ENCODE data around the gene ULK3.

DNA sequence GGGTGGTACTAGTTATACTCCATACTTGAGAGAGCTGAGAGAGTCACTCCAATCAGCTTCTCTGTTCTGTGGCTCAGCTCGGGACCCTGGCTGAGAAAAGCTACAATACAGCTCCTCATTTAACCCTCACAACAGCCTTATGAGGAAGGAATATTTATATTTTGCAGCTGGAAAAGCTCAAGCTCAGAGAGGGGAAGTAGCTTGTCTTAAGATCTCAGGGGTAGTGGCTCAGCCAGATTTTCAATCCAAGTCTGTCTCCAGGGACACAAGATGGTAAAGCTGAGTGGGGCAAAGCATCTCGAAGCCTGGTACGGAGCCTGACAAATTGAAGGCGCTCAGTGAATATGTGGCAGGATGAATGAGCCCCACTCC lies 15.4 kb upstream of the ULK3 start:
- TF ChIP-seq POLR2AphosphoS5 (IDR thresholded peaks at IDR 0.05) (no peak), POLR2A (IDR thresholded peaks at IDR 0.05) (no peak), EP300 (IDR thresholded peaks at IDR 0.05) (no peak)
- TF ChIP-seq, protein P1, sequence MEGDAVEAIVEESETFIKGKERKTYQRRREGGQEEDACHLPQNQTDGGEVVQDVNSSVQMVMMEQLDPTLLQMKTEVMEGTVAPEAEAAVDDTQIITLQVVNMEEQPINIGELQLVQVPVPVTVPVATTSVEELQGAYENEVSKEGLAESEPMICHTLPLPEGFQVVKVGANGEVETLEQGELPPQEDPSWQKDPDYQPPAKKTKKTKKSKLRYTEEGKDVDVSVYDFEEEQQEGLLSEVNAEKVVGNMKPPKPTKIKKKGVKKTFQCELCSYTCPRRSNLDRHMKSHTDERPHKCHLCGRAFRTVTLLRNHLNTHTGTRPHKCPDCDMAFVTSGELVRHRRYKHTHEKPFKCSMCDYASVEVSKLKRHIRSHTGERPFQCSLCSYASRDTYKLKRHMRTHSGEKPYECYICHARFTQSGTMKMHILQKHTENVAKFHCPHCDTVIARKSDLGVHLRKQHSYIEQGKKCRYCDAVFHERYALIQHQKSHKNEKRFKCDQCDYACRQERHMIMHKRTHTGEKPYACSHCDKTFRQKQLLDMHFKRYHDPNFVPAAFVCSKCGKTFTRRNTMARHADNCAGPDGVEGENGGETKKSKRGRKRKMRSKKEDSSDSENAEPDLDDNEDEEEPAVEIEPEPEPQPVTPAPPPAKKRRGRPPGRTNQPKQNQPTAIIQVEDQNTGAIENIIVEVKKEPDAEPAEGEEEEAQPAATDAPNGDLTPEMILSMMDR (IDR thresholded peaks at IDR 0.05) = no peak
